KMS-11 (cell line): Measurements from ENCODE around the gene GLB1L2.

Source experiments
- H2AFZ ChIP-seq: fragments of 200-600 bp; sonication (generic); 2 replicates; pipeline ENCODE4 v1.6.1; 2016; ENCODE audit warnings: antibody characterized with exemption, mixed run types, low read depth
- H3K27ac ChIP-seq: fragments of 200-600 bp; sonication (generic); 2 replicates; pipeline ENCODE4 v1.6.1; 2016; ENCODE audit warnings: mild to moderate bottlenecking, mixed run types
- H3K27me3 ChIP-seq: fragments of 200-600 bp; sonication (generic); 2 replicates; pipeline ENCODE4 v1.6.1; 2017; ENCODE audit warnings: mild to moderate bottlenecking, low read depth, mixed run types, moderate library complexity; ENCODE audit not compliant: insufficient read depth
- H3K36me3 ChIP-seq: fragments of 200-600 bp; sonication (generic); 2 replicates; pipeline ENCODE4 v1.6.1; 2017; ENCODE audit warnings: mild to moderate bottlenecking, mixed run types; ENCODE audit not compliant: insufficient read depth
- H3K4me1 ChIP-seq: fragments of 200-600 bp; sonication (generic); 2 replicates; pipeline ENCODE4 v1.6.1; 2016; ENCODE audit warnings: mild to moderate bottlenecking, low read depth, mixed run types; ENCODE audit not compliant: poor library complexity, severe bottlenecking
- H3K4me2 ChIP-seq: fragments of 200-600 bp; sonication (generic); 2 replicates; pipeline ENCODE4 v1.7.0; 2016; ENCODE audit warnings: mild to moderate bottlenecking, mixed run types
- H3K4me3 ChIP-seq: fragments of 200-600 bp; sonication (generic); IDR thresholded peaks from 2 replicates; pipeline ENCODE4 v1.6.1; 2017; ENCODE audit warnings: low read depth, low read length, mixed read lengths; ENCODE audit not compliant: insufficient read depth
- H3K79me2 ChIP-seq: fragments of 200-600 bp; sonication (generic); 2 replicates; pipeline ENCODE4 v1.6.1; 2016; ENCODE audit warnings: low read depth, mixed run types; ENCODE audit not compliant: insufficient read depth
- H3K9ac ChIP-seq: fragments of 200-600 bp; sonication (generic); 2 replicates; pipeline ENCODE4 v1.6.1; 2016; ENCODE audit warnings: mild to moderate bottlenecking, mixed run types
- H4K20me1 ChIP-seq: fragments of 200-600 bp; sonication (generic); 2 replicates; pipeline ENCODE4 v1.6.1; 2016; ENCODE audit warnings: mild to moderate bottlenecking, mixed run types; ENCODE audit not compliant: insufficient read depth
- CTCF ChIP-seq: fragments of 200-600 bp; sonication (generic); conservative IDR thresholded peaks from 2 replicates; pipeline ENCODE4 v1.6.1; 2017; ENCODE audit warnings: low read depth, mild to moderate bottlenecking, antibody characterized with exemption, low read length, moderate library complexity, mixed read lengths

GLB1L2 gene

GRCh38 chr11:134349802-134350355 lies 18.1 kb downstream of the GLB1L2 start:
- Histone ChIP-seq H3K9ac (no peak overlapping the region), H3K4me2 (no peak overlapping the region), H4K20me1 (no peaks in the 10 kb centered on the region), H3K27me3 (no peaks in the 10 kb centered on the region), H2AFZ (no peak overlapping the region), H3K36me3 (no peaks in the 10 kb centered on the region), H3K4me3 (no peak overlapping the region), H3K4me1 (no peaks in the 10 kb centered on the region), H3K27ac (no peak overlapping the region), H3K79me2 (no peaks in the 10 kb centered on the region)
- no peak for TF ChIP-seq CTCF

- no peaks in the 10 kb centered on the region for H3K79me2 ChIP-seq
- no peak overlapping the region for H3K27ac ChIP-seq
- TF ChIP-seq CTCF: no peak
- no peak overlapping the region for H3K9ac ChIP-seq
- H3K4me1 ChIP-seq: no peaks in the 10 kb centered on the region
- no peak overlapping the region for H2AFZ ChIP-seq
- H3K4me3 ChIP-seq: no peak overlapping the region
- H3K27me3 ChIP-seq: no peaks in the 10 kb centered on the region
- H3K4me2 ChIP-seq: no peak overlapping the region
- no peaks in the 10 kb centered on the region for H4K20me1 ChIP-seq
- no peaks in the 10 kb centered on the region for H3K36me3 ChIP-seq
These were observed 18.6 kb downstream of the GLB1L2 start for GRCh38 chr11:134350381-134350780.

GRCh38 chr11:134352111-134352510 lies 20.3 kb downstream of the GLB1L2 start:
- Histone ChIP-seq H3K4me3 (no peak overlapping the region), H3K4me2 (no peak overlapping the region), H2AFZ (no peak overlapping the region), H3K9ac (no peak overlapping the region), H3K4me1 (no peaks in the 10 kb centered on the region), H3K27ac (no peak overlapping the region), H3K27me3 (no peaks in the 10 kb centered on the region), H3K36me3 (no peaks in the 10 kb centered on the region), H4K20me1 (no peaks in the 10 kb centered on the region), H3K79me2 (no peaks in the 10 kb centered on the region)
- TF ChIP-seq CTCF: no peak

GRCh38 chr11:134355136-134355535 lies 23.3 kb downstream of the GLB1L2 start:
- TF ChIP-seq CTCF: no peak
- Histone ChIP-seq H3K4me2 (no peak overlapping the region), H2AFZ (no peak overlapping the region), H3K79me2 (no peaks in the 10 kb centered on the region), H3K4me1 (no peaks in the 10 kb centered on the region), H4K20me1 (no peaks in the 10 kb centered on the region), H3K27me3 (no peaks in the 10 kb centered on the region), H3K27ac (no peak overlapping the region), H3K9ac (no peak overlapping the region), H3K4me3 (no peak overlapping the region), H3K36me3 (no peaks in the 10 kb centered on the region)

GRCh38 chr11:134355656-134356055 lies 23.9 kb downstream of the GLB1L2 start:
- no peaks in the 10 kb centered on the region for H3K4me1 ChIP-seq
- no peak overlapping the region for H3K4me3 ChIP-seq
- H3K4me2 ChIP-seq: no peak overlapping the region
- no peak for TF ChIP-seq CTCF
- H3K9ac ChIP-seq: no peak overlapping the region
- H3K36me3 ChIP-seq: no peaks in the 10 kb centered on the region
- no peak overlapping the region for H3K27ac ChIP-seq
- no peaks in the 10 kb centered on the region for H3K27me3 ChIP-seq
- no peaks in the 10 kb centered on the region for H4K20me1 ChIP-seq
- H2AFZ ChIP-seq: no peak overlapping the region
- no peaks in the 10 kb centered on the region for H3K79me2 ChIP-seq
